GM12891 (cell line): ENCODE data around the gene CKS1B.

ENCODE experiments used
- PAX5 ChIP-seq: IDR thresholded peaks from 2 replicates; pipeline ENCODE4 v1.6.1; 2011; ENCODE audit warnings: low read length, moderate library complexity, mild to moderate bottlenecking; ENCODE audit not compliant: insufficient read depth, severe bottlenecking
- POLR2A ChIP-seq: IDR thresholded peaks from 2 replicates; pipeline ENCODE4 v1.6.1; 2011; ENCODE audit warnings: low read depth, low read length, control low read depth
- POLR2AphosphoS5 ChIP-seq: IDR thresholded peaks from 2 replicates; pipeline ENCODE4 v1.6.1; 2011; ENCODE audit warnings: low read depth, low read length, control low read depth
- POU2F2 ChIP-seq: IDR thresholded peaks from 2 replicates; pipeline ENCODE4 v1.6.1; 2011; ENCODE audit warnings: low read depth, mild to moderate bottlenecking, control low read depth, low read length, moderate library complexity
- SPI1 ChIP-seq: IDR thresholded peaks from 2 replicates; pipeline ENCODE4 v1.6.1; 2011; ENCODE audit warnings: low read depth, low read length, control low read depth
- TAF1 ChIP-seq: IDR thresholded peaks from 2 replicates; pipeline ENCODE4 v1.6.1; 2011; ENCODE audit warnings: low read depth, low read length, control low read depth

DNA sequence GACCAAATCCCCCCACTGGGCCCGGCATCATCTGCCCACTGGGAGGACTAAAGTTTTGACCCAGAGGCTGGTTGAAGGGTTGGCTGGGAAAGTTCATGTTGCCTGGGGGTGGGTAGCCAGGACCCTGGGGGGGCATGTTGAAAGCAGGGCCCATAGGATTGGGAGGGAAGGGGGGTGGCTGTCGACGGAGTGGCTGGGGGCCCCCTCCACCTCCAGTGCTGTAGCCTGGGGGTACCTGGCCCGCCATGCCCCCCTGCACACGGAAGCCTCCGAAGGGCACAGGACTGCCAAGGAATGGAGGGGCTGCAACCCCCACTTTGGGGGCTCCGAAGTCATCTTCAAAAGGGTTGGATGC lies 15.1 kb upstream of the CKS1B start:
- TF ChIP-seq POLR2AphosphoS5 (no peak), POLR2A (no peak), TAF1 (no peak), PAX5 (no peak), SPI1 (no peak), POU2F2 (no peak)
